Parathyroid adenoma (tissue), 2 donors: ENCODE results near the gene FBXL15.

ENCODE experiments used
- H2AFZ ChIP-seq: fragments of 300-600 bp; sonication (generic); one replicate; pipeline ENCODE4 v1.7.0; 2017; ENCODE audit warnings: antibody characterized with exemption, mild to moderate bottlenecking
- H3K27ac ChIP-seq: fragments of 300-600 bp; sonication (generic); one replicate; pipeline ENCODE4 v1.7.0; 2017
- H3K27me3 ChIP-seq: fragments of 300-600 bp; sonication (generic); one replicate; pipeline ENCODE4 v1.7.0; 2017; ENCODE audit warnings: low read length; ENCODE audit not compliant: control insufficient read depth, insufficient read depth
- H3K36me3 ChIP-seq: fragments of 300-600 bp; sonication (generic); one replicate; pipeline ENCODE4 v1.7.0; 2017; ENCODE audit warnings: low read length; ENCODE audit not compliant: control insufficient read depth, insufficient read depth
- H3K4me1 ChIP-seq: fragments of 300-600 bp; sonication (generic); one replicate; pipeline ENCODE4 v1.7.0; 2017; ENCODE audit warnings: control low read depth
- H3K4me2 ChIP-seq: fragments of 300-600 bp; sonication (generic); one replicate; pipeline ENCODE4 v1.7.0; 2017; ENCODE audit warnings: low read length
- H3K4me3 ChIP-seq: fragments of 300-600 bp; sonication (generic); one replicate; pipeline ENCODE4 v1.7.0; 2017; ENCODE audit warnings: low read depth, low read length
- H3K79me2 ChIP-seq: fragments of 300-600 bp; sonication (generic); one replicate; pipeline ENCODE4 v1.7.0; 2017; ENCODE audit warnings: control low read depth
- H3K9ac ChIP-seq: fragments of 300-600 bp; sonication (generic); one replicate; pipeline ENCODE4 v1.7.0; 2017; ENCODE audit warnings: mild to moderate bottlenecking
- H3K9me3 ChIP-seq: fragments of 300-600 bp; sonication (generic); one replicate; pipeline ENCODE4 v1.7.0; 2017; ENCODE audit warnings: low read length; ENCODE audit not compliant: control insufficient read depth
- TF ChIP-seq, protein P1 (sequence below): fragments of 300-600 bp; sonication (generic); IDR thresholded peaks from one replicate; pipeline ENCODE4 v1.7.0; 2017; ENCODE audit warnings: antibody characterized with exemption, mild to moderate bottlenecking
- donor health status: primary hyperparathyroidism.

FBXL15 gene

DNA sequence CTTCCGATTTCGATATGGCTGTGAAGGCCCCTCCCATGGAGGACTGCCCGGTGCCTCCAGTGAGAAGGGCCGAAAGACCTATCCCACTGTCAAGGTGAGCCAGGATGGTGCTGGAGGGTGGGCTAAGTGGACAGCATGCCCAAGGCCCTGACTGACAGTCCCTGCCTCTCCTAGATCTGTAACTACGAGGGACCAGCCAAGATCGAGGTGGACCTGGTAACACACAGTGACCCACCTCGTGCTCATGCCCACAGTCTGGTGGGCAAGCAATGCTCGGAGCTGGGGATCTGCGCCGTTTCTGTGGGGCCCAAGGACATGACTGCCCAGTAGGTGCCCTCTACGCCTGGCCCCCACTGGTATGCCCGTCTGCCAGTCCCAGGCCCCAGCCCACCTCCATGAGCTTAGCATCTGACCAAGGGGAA, 23.9 kb upstream of the FBXL15 start:
- H3K79me2 ChIP-seq: no peaks in the 10 kb centered on the region
- H3K9ac ChIP-seq: no peak overlapping the region
- no peaks in the 10 kb centered on the region for H3K27me3 ChIP-seq
- H3K27ac ChIP-seq: no peak overlapping the region
- TF ChIP-seq, protein P1, sequence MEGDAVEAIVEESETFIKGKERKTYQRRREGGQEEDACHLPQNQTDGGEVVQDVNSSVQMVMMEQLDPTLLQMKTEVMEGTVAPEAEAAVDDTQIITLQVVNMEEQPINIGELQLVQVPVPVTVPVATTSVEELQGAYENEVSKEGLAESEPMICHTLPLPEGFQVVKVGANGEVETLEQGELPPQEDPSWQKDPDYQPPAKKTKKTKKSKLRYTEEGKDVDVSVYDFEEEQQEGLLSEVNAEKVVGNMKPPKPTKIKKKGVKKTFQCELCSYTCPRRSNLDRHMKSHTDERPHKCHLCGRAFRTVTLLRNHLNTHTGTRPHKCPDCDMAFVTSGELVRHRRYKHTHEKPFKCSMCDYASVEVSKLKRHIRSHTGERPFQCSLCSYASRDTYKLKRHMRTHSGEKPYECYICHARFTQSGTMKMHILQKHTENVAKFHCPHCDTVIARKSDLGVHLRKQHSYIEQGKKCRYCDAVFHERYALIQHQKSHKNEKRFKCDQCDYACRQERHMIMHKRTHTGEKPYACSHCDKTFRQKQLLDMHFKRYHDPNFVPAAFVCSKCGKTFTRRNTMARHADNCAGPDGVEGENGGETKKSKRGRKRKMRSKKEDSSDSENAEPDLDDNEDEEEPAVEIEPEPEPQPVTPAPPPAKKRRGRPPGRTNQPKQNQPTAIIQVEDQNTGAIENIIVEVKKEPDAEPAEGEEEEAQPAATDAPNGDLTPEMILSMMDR: no peak
- H3K9me3 ChIP-seq: no peaks in the 10 kb centered on the region
- no peaks in the 10 kb centered on the region for H3K36me3 ChIP-seq
- no peak overlapping the region for H2AFZ ChIP-seq
- H3K4me3 ChIP-seq: peak overlapping the region; percentile 69
- H3K4me1 ChIP-seq: peaks cover 8% of the 10 kb centered on the region
- no peak overlapping the region for H3K4me2 ChIP-seq

DNA sequence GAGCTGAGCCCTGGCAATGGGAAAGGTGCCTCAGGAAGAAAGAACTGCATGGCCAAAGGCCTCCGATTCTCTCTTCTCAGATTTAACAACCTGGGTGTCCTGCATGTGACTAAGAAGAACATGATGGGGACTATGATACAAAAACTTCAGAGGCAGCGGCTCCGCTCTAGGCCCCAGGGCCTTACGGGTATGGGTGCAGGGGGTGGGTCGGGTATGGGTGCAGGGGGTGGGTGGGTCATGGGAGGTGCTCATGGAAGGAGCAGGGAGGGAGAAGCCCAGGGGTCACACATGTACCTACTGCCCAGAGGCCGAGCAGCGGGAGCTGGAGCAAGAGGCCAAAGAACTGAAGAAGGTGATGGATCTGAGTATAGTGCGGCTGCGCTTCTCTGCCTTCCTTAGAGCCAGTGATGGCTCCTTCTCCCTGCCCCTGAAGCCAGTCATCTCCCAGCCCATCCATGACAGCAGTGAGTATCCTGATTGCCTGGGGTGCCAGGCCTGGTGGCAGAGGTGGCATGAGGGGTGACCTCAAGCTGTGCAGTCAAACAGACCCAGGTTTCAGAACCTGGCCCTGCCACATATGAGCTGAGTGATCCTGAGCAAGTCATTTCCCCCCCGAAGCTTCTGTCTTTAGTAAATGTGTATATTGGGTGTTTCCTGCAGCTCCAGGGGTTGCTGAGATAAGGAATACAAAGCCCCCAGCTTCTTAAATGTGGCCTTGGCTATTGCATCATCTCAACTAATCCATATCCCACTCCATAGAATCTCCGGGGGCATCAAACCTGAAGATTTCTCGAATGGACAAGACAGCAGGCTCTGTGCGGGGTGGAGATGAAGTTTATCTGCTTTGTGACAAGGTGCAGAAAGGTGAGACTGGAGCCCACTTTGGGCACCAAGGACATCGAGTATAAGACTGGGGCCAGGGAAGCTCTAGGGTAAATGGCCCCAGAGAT, 23.1 kb upstream of the FBXL15 start:
- TF ChIP-seq, protein P1: no peak
- H2AFZ ChIP-seq: no peak overlapping the region
- H3K79me2 ChIP-seq: no peaks in the 10 kb centered on the region
- no peaks in the 10 kb centered on the region for H3K9me3 ChIP-seq
- H3K4me1 ChIP-seq: peaks cover 8% of the 10 kb centered on the region
- no peak overlapping the region for H3K4me2 ChIP-seq
- no peak overlapping the region for H3K27ac ChIP-seq
- H3K9ac ChIP-seq: no peak overlapping the region
- no peaks in the 10 kb centered on the region for H3K27me3 ChIP-seq
- no peak overlapping the region for H3K4me3 ChIP-seq
- no peaks in the 10 kb centered on the region for H3K36me3 ChIP-seq

DNA sequence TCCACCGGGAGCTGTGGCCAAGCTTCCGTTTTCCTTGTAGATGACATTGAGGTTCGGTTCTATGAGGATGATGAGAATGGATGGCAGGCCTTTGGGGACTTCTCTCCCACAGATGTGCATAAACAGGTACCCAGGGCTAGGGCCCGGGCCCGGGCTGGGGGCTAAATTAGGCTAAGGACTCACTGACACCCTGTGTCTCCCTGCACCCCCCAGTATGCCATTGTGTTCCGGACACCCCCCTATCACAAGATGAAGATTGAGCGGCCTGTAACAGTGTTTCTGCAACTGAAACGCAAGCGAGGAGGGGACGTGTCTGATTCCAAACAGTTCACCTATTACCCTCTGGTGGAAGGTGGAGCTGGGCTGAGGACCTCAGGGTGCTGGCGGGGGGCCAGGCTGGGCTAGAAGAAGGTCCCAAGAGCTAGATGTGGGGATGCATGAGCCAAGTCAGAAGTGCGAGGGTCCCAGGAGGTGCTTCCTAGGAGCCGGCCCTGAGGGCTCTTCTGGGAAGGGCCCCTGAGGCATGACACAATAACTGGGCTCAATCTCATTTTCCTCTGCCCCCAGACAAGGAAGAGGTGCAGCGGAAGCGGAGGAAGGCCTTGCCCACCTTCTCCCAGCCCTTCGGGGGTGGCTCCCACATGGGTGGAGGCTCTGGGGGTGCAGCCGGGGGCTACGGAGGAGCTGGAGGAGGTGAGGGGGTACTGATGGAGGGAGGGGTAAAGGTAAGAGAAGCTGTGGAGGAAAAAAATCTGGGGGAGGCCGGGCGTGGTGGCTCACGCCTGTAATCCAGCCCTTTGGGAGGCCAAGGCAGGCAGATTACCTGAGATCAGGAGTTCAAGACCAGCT, 22.2 kb upstream of the FBXL15 start:
- H2AFZ ChIP-seq: no peak overlapping the region
- no peak overlapping the region for H3K4me2 ChIP-seq
- no peak overlapping the region for H3K4me3 ChIP-seq
- H3K36me3 ChIP-seq: no peaks in the 10 kb centered on the region
- H3K9ac ChIP-seq: no peak overlapping the region
- H3K9me3 ChIP-seq: no peaks in the 10 kb centered on the region
- no peaks in the 10 kb centered on the region for H3K27me3 ChIP-seq
- no peak overlapping the region for H3K27ac ChIP-seq
- H3K79me2 ChIP-seq: no peaks in the 10 kb centered on the region
- H3K4me1 ChIP-seq: peaks cover 8% of the 10 kb centered on the region
- TF ChIP-seq, protein P1: no peak

GRCh38 chr10:102399217-102400021, 21.2 kb upstream of the FBXL15 start:
- no peaks in the 10 kb centered on the region for H3K79me2 ChIP-seq
- peaks cover 11% of the 10 kb centered on the region for H3K4me1 ChIP-seq
- TF ChIP-seq, protein P1: peak; percentile 95
- H3K9ac ChIP-seq: no peak overlapping the region
- peak overlapping the region; percentile 56 for H3K4me3 ChIP-seq
- peak overlapping the region; percentile 92 for H2AFZ ChIP-seq
- no peaks in the 10 kb centered on the region for H3K9me3 ChIP-seq
- H3K36me3 ChIP-seq: no peaks in the 10 kb centered on the region
- peak overlapping the region; percentile 46 for H3K27ac ChIP-seq
- H3K27me3 ChIP-seq: no peaks in the 10 kb centered on the region
- H3K4me2 ChIP-seq: peak overlapping the region; percentile 96
